GM21381 (cell line): ENCODE data around the gene STX5.
"Not testable (repeated sequence)": the region's sequence is repeated elsewhere in the genome, so short reads cannot be mapped to it uniquely, and the experiment has no call there.

Source experiments
- ATAC-seq: cut with Tn5 transposase; IDR thresholded peaks from one replicate; pipeline ENCODE4 v1.9.1; 2021; ENCODE audit warnings: mild to moderate bottlenecking, moderate library complexity; ENCODE audit not compliant: unreplicated experiment

STX5 gene

GRCh38 chr11:62831520-62832335 is at the start of gene STX5:
TSS of gene STX5 (minus strand) at chr11:62832051. CDS start at chr11:62831243, 808 bp downstream.
- ATAC-seq, result peak; percentile 86

GRCh38 chr11:62880803-62881578 is 49.1 kb upstream of the STX5 start, which contains the start of gene SLC3A2:
TSS of gene SLC3A2 (plus strand) at chr11:62880896. CDS start at chr11:62881024, 128 bp downstream.
- peak; percentile 70 for ATAC-seq

- no peak for ATAC-seq
Measured at GRCh38 chr11:62880231-62880802, 48.5 kb upstream of the STX5 start.

GRCh38 chr11:62879235-62879978 is 47.6 kb upstream of the STX5 start:
- ATAC-seq, result no peak

GRCh38 chr11:62876712-62877111 is 44.9 kb upstream of the STX5 start:
- no peak for ATAC-seq

- ATAC-seq, result no peak
Measured at GRCh38 chr11:62875698-62876478, 44.0 kb upstream of the STX5 start.

GRCh38 chr11:62874851-62875250 is 43.0 kb upstream of the STX5 start:
- ATAC-seq, result no peak

GRCh38 chr11:62865635-62866034 is 33.8 kb upstream of the STX5 start:
- ATAC-seq, result no peak

GRCh38 chr11:62863687-62864335 is 32.0 kb upstream of the STX5 start:
- ATAC-seq, result no peak

- not testable (repeated sequence) for ATAC-seq
Measured at GRCh38 chr11:62861564-62862192, 29.8 kb upstream of the STX5 start.

GRCh38 chr11:62860835-62861563 is 29.1 kb upstream of the STX5 start:
- ATAC-seq, result no peak

- ATAC-seq, result not testable (repeated sequence)
Measured at GRCh38 chr11:62859281-62859703, 27.4 kb upstream of the STX5 start.

- no peak for ATAC-seq
Measured at GRCh38 chr11:62858201-62858600, 26.4 kb upstream of the STX5 start.

- ATAC-seq, result no peak
Measured at GRCh38 chr11:62857541-62857982, 25.7 kb upstream of the STX5 start.

GRCh38 chr11:62856333-62856895 is 24.6 kb upstream of the STX5 start:
- no peak for ATAC-seq

- peak; percentile 83 for ATAC-seq
Measured at GRCh38 chr11:62855571-62856332, 23.9 kb upstream of the STX5 start.
